Endodermal cell (in vitro differentiated cells): Measurements from ENCODE around the gene BCKDHB. TPM values are rescaled to one million over a fixed set of nuclear protein-coding genes. Genes with fewer than 3 reads are reported as not detected.

ENCODE experiments used
- DNase-seq: peaks from one replicate; pipeline ENCODE4 v3.0.0-alpha.2; 2017
- H3K27ac ChIP-seq: 2 replicates; pipeline ENCODE4 v1.5.1; 2013; ENCODE audit warnings: mild to moderate bottlenecking, low read depth, low read length, moderate library complexity
- H3K27me3 ChIP-seq: 2 replicates; pipeline ENCODE4 v1.6.1; 2013; ENCODE audit warnings: mild to moderate bottlenecking, low read length, moderate library complexity; ENCODE audit not compliant: insufficient read depth, control insufficient read depth, poor library complexity, severe bottlenecking
- H3K36me3 ChIP-seq: 2 replicates; pipeline ENCODE4 v1.7.0; 2013; ENCODE audit warnings: mild to moderate bottlenecking, low read length, moderate library complexity; ENCODE audit not compliant: control insufficient read depth, insufficient read depth
- H3K4me1 ChIP-seq: one replicate; pipeline ENCODE4 v1.7.0; 2013; ENCODE audit warnings: low read length; ENCODE audit not compliant: control insufficient read depth, insufficient read depth
- H3K4me3 ChIP-seq: 2 replicates; pipeline ENCODE4 v1.5.1; 2013; ENCODE audit warnings: mild to moderate bottlenecking, low read length, moderate library complexity
- H3K9ac ChIP-seq: 2 replicates; pipeline ENCODE4 v1.6.1; 2013; ENCODE audit warnings: mild to moderate bottlenecking, low read length, moderate library complexity; ENCODE audit not compliant: poor library complexity, severe bottlenecking; ENCODE audit errors: extremely low read depth
- H3K9me3 ChIP-seq: 2 replicates; pipeline ENCODE4 v1.6.1; 2013; ENCODE audit warnings: mild to moderate bottlenecking, low read length, moderate library complexity; ENCODE audit not compliant: control insufficient read depth
- H3K27ac Mint-ChIP-seq: 2 replicates; pipeline ENCODE4 v1.8.0; 2020; ENCODE audit warnings: mixed read lengths
- H3K27me3 Mint-ChIP-seq: 2 replicates; pipeline ENCODE4 v1.8.0; 2021; ENCODE audit warnings: mild to moderate bottlenecking, mixed read lengths; ENCODE audit not compliant: insufficient read depth
- H3K36me3 Mint-ChIP-seq: 2 replicates; pipeline ENCODE4 v1.8.0; 2020; ENCODE audit warnings: low read depth, mixed read lengths
- H3K4me1 Mint-ChIP-seq: 2 replicates; pipeline ENCODE4 v1.8.0; 2020; ENCODE audit warnings: mixed read lengths
- H3K4me3 Mint-ChIP-seq: 2 replicates; pipeline ENCODE4 v1.8.0; 2020; ENCODE audit warnings: mild to moderate bottlenecking, moderate library complexity, mixed read lengths
- H3K9me3 Mint-ChIP-seq: 2 replicates; pipeline ENCODE4 v1.8.0; 2020; ENCODE audit warnings: mild to moderate bottlenecking, mixed read lengths
- WGBS, 2 experiments: methylation state at CpG; one replicate each; pipeline versions ENCODE4 v1.1.5 to v1.1.7; 2013; ENCODE audit warnings: missing lambda C conversion rate in 2 of 2, mixed read lengths in 1 of 2; ENCODE audit not compliant: insufficient coverage in 1 of 2, insufficient read length in 1 of 2; 5-methylcytosine and 5-hydroxymethylcytosine counted together
- total RNA-seq, 2 donors: library from RNA; stranded (reverse); fragmentation: NEBNext Ultra II Directional in 1 of 2; extraction: Animal tissue kit (Norgen Biotek cat#: 25700) in 1 of 2; gene quantifications; 2 replicates in 1 of 2; 3 replicates in 1 of 2; pipeline ENCODE4 v1.2.1, GENCODE V29; 2021
- TF ChIP-seq, protein P1 (sequence below): fragments of 200-600 bp; sonication (generic); conservative IDR thresholded peaks from 2 replicates; pipeline ENCODE4 v1.5.0; 2021; ENCODE audit warnings: antibody characterized with exemption, mild to moderate bottlenecking

Gene BCKDHB
- total RNA-seq, 2 donors from 2014 or later = 35.1 to 36.4 TPM

GRCh38 chr6:80134065-80134464 is 27.6 kb downstream of the BCKDHB start:
- Mint-ChIP-seq H3K27me3 (no peaks in the 10 kb centered on the region), H3K4me1 (no peaks in the 10 kb centered on the region), H3K4me3 (no peak overlapping the region), H3K27ac (no peak overlapping the region), H3K36me3 (peaks cover 48% of the 10 kb centered on the region), H3K9me3 (peaks cover 2% of the 10 kb centered on the region)
- TF ChIP-seq, protein P1, sequence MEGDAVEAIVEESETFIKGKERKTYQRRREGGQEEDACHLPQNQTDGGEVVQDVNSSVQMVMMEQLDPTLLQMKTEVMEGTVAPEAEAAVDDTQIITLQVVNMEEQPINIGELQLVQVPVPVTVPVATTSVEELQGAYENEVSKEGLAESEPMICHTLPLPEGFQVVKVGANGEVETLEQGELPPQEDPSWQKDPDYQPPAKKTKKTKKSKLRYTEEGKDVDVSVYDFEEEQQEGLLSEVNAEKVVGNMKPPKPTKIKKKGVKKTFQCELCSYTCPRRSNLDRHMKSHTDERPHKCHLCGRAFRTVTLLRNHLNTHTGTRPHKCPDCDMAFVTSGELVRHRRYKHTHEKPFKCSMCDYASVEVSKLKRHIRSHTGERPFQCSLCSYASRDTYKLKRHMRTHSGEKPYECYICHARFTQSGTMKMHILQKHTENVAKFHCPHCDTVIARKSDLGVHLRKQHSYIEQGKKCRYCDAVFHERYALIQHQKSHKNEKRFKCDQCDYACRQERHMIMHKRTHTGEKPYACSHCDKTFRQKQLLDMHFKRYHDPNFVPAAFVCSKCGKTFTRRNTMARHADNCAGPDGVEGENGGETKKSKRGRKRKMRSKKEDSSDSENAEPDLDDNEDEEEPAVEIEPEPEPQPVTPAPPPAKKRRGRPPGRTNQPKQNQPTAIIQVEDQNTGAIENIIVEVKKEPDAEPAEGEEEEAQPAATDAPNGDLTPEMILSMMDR = no peak
- Histone ChIP-seq H3K27me3 (no peaks in the 10 kb centered on the region), H3K9ac (no peak overlapping the region), H3K4me1 (no peaks in the 10 kb centered on the region), H3K36me3 (peaks cover 52% of the 10 kb centered on the region), H3K27ac (no peak overlapping the region), H3K9me3 (no peaks in the 10 kb centered on the region), H3K4me3 (no peak overlapping the region)
- WGBS, 2 experiments = 100% methylated on average over 1 of the region's 1 CpG; no CpG with 5 or more reads in 1 of the 2 experiments
- no peak for DNase-seq

GRCh38 chr6:80142586-80142985 is 36.1 kb downstream of the BCKDHB start:
- Mint-ChIP-seq H3K36me3 (peaks cover 19% of the 10 kb centered on the region), H3K27ac (no peak overlapping the region), H3K9me3 (peaks cover 10% of the 10 kb centered on the region), H3K4me1 (no peaks in the 10 kb centered on the region), H3K4me3 (no peak overlapping the region), H3K27me3 (no peaks in the 10 kb centered on the region)
- peaks cover 16% of the 10 kb centered on the region for H3K36me3 ChIP-seq
- H3K4me3 ChIP-seq = no peak overlapping the region
- no peak for DNase-seq
- no peak overlapping the region for H3K9ac ChIP-seq
- 100% methylated on average over 1 of the region's 1 CpG; no CpG with 5 or more reads in 1 of the 2 experiments for WGBS, 2 experiments
- no peak overlapping the region for H3K27ac ChIP-seq
- H3K27me3 ChIP-seq = no peaks in the 10 kb centered on the region
- peaks cover 7% of the 10 kb centered on the region for H3K9me3 ChIP-seq
- H3K4me1 ChIP-seq = no peaks in the 10 kb centered on the region
- TF ChIP-seq, protein P1 = no peak

DNA sequence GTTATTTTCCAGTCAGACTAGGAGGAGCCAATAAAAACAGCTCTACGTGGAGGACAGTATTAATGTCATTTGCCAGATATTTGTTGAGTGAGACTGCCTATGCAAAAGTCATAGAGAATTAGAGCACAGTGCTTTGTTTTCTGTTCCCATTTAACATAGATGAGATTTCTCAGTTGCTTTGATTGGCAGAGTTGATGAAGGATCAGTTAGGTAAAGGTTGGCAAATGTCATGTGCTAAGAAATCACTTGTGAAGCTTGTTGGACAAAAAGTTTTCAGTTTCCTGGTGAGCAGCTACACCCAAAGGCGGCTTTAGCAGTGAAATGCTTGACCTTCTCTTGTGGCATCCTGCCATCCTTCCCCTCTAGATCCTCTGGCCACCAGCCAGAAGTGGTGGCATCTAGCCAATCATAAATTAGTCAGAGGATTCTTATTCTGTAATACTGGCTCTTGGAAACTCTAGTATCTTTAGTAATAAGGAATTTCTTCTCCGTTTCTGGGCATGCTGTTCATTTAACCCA is 37.0 kb downstream of the BCKDHB start:
- Histone ChIP-seq H3K9me3 (peaks cover 7% of the 10 kb centered on the region), H3K27me3 (no peaks in the 10 kb centered on the region), H3K27ac (no peak overlapping the region), H3K9ac (no peak overlapping the region), H3K4me1 (no peaks in the 10 kb centered on the region), H3K4me3 (no peak overlapping the region), H3K36me3 (peaks cover 21% of the 10 kb centered on the region)
- no peak for DNase-seq
- Mint-ChIP-seq H3K36me3 (peaks cover 18% of the 10 kb centered on the region), H3K4me3 (no peak overlapping the region), H3K4me1 (no peaks in the 10 kb centered on the region), H3K27me3 (no peaks in the 10 kb centered on the region), H3K27ac (no peak overlapping the region), H3K9me3 (peaks cover 9% of the 10 kb centered on the region)
- WGBS, 2 experiments = 90 to 95% methylated on average over 1 to 3 of the region's 3 CpGs
- TF ChIP-seq, protein P1 = no peak
